Jurkat, Clone E6-1 (cell line): Measurements from ENCODE around the gene GGA1.

Source experiments
- DNase-seq: peaks from one replicate; pipeline ENCODE4 v3.0.0-alpha.2; 2011; ENCODE audit warnings: low read depth, low spot score
- H3K4me3 ChIP-seq: 2 replicates; pipeline ENCODE4 v1.5.1; 2011; ENCODE audit warnings: mild to moderate bottlenecking, low read length, control low read depth, moderate library complexity

Gene GGA1

DNA sequence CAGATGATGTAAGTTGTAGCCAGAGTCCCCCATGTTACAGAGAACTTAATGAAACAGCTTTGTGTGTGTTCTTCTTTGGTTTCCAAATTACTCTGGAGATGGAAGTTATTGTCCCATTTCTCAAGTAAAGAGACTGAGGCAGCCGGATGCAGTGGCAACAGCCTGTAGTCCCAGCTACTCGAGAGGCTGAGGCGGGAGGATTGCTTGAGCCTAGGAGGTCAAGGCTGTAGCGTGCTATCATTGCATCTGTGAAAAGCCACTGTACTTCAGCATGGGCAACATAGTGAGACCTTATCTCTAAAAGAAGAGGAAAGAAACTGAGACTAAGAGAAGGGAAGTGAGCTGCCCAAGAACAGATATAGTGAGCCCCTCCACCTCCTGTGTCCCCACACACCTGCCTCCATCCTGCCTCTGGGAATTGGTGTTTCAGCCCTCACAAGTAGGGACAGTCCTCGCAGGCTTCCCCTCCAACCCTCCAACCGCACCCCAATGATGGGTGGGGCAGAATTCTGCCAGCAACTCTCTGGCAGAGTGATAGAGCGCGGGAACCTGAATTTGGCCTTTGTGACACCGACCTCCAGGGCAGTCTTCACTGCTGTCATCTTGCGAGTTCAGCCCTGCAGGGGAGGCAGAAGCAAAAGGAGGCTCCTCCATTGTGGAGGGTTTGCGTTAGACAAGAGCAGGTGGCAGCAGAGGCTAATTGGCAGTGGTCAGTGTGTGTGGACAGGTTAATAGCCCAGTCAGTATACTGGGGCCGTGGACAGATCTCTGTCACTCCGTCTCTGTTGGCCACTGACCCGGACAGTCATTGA, 51.5 kb downstream of the GGA1 start:
- no peak for DNase-seq
- peak overlapping the region; percentile 86 for H3K4me3 ChIP-seq

- H3K4me3 ChIP-seq, result no peak overlapping the region
- no peak for DNase-seq
These were observed 52.0 kb downstream of the GGA1 start for GRCh38 chr22:37660709-37661045.

- no peak for DNase-seq
- no peak overlapping the region for H3K4me3 ChIP-seq
These were observed 52.7 kb downstream of the GGA1 start for GRCh38 chr22:37661160-37661924.

GRCh38 chr22:37662039-37662438, 53.4 kb downstream of the GGA1 start:
- no peak for DNase-seq
- no peak overlapping the region for H3K4me3 ChIP-seq

GRCh38 chr22:37663521-37664140, 55.0 kb downstream of the GGA1 start:
- no peak overlapping the region for H3K4me3 ChIP-seq
- DNase-seq, result no peak

- H3K4me3 ChIP-seq, result no peak overlapping the region
- DNase-seq, result no peak
These were observed 55.8 kb downstream of the GGA1 start for GRCh38 chr22:37664249-37665101.

DNA sequence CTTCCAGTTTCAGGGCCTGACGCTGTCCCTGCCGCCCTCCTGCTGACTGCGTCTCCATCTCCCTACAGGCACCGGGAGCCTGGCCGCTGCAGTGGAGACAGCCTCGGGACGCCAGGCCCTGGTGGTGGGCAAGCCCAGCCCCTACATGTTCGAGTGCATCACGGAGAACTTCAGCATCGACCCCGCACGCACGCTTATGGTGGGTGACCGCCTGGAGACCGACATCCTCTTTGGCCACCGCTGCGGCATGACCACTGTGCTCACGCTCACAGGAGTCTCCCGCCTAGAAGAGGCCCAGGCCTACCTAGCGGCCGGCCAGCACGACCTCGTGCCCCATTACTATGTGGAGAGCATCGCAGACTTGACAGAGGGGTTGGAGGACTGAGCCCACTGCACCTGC, 56.9 kb downstream of the GGA1 start:
- DNase-seq, result no peak

DNA sequence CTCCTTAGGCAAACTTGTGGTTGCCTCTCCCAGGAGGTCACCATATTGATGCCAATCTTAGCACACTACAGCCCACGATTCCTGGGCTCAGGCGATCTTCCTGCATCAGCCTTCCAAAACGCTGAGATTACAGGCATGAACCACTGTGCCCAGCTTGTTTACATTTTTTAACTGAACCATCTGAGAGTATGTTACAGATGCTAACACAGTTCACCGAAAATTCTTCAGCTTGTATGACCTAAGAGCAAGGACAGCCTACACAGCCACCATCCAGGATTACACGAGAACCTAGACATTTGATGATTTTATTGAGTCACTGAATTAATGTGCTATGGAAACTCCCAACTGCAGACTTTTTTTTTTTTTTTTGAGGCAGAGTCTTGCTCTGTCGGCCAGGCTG, 61.0 kb downstream of the GGA1 start:
- no peak overlapping the region for H3K4me3 ChIP-seq
- no peak for DNase-seq

More for the DNA sequence above, 56.9 kb downstream of the GGA1 start:
- no peak overlapping the region for H3K4me3 ChIP-seq

DNA sequence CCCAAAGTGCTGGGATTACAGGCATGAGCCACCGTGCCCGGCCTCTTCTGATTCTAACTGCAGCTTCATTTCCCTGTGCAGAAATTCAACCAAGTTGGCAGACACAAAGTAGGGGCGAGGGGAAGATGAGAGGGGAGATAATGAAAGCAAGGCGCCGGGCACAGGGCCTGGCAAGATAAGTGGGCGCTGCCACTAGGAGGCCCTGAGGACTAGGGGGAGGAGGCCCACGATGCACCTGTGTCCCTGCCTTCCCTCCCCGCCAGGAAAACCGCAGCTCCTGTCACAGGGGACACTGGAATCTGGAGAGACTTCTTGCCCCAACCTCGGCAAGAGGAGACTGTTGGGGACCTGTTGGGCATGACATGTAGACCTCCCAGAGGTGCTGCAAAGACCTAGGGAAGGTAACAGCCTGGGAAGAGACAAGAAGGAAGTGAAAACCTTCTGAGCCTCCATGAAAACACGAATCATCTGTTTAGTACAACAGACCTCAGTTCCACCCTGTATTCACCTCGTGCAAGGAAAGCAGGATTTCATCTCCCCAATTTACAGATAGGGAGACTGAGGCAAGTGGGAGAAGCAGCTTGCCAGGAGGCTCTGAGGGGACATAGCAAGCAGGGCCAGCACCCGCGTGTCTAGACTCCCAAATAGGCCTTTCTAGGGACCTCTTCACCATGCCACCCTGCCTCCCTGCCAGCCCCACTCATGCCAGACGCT, 63.7 kb downstream of the GGA1 start:
- DNase-seq, result peak; percentile 57
- no peak overlapping the region for H3K4me3 ChIP-seq

GRCh38 chr22:37672920-37673455, 64.4 kb downstream of the GGA1 start:
- DNase-seq, result no peak
- no peak overlapping the region for H3K4me3 ChIP-seq

GRCh38 chr22:37674248-37674647, 65.6 kb downstream of the GGA1 start:
- no peak overlapping the region for H3K4me3 ChIP-seq
- DNase-seq, result no peak

DNA sequence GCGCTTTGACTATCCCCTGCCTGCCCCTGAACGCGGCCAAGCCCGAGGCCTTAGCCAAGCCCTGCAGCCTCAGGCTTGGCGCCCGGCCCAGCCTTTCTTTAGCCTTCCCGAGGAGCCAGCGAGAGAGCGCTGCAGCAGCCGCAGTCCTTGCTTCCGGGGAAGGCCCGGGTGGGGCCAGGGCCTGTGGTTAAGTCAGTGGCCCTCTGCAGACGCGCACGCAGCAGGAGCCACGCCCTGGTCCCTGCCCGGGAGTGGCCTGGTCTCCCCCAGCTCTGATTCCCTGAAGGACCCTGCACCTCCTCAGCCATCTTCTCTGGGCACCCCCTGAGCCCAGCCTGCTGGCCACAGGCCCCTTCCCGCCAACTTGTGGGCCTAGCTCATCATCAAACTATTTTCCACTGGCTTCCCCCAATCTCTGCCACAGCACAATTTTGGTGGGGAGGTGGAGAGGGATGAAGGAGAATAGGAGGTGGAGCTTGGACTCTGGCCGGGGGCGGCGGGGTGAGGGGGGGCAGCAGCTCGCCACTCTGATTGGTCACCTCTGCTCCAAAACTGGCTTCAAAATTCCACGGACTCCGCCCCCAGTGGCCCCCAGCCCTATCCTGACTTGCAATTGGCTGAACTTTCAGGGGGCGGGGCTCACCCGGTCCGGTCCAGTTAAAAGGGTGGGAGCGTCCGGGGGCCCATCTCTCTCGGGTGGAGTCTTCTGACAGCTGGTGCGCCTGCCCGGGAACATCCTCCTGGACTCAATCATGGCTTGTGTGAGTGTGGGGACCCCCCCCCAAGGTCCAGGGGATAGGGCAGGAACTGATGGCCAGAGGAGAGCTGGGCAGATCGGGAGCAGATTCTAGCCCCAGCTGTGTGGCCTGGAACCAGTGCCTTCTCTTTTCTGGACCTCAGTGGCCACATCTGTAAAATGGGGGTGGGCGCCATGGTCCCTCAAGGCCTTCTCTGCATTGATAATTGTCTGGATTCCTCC, 66.6 kb downstream of the GGA1 start, which contains the start of gene LGALS1:
TSS of gene LGALS1 (plus strand) at position 686 of the 979 bp plus-strand sequence. CDS start at position 753, 67 bp downstream.
- peak; percentile 55 for DNase-seq
- peak within 1 kb of the TSS; percentile 65 for H3K4me3 ChIP-seq

DNA sequence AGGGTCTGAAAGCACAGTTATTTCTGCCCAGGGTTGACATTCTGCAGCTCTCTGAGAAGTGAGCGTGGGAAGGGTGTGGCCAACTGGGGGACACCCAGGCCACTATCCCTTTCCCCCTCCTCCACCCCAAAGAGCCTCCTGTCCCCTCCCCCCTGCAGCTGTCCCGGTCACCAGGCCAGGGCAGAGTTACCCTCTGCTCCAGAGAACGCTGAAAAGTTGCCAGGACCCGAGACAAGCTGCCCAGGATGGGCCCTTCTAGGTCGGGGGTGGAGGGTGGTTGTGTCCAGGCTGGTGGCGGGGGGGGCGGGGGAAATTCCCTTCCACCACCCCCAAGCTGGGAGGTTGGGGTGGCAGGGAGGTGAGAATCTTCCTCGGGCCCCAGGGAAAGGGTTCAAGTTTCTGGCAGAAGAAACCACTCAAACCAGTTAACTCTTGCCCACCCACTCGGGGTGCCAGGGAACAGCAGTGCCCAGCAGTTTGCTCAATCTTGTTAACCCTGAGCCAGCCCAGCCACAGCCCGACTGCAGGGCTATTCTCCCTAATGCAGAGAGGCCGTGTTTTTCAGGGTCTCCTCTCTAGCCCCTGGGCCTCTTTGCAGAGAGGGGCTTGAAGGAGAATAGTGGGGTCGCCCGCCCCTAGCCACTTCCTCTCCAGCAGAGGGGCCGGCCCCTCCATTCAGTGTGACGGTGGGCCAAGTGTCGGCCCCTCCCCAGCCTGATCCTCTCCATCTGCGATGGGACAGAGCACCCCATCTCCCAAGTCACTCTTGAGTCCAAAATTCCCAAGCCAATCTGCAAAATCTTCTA, 67.5 kb downstream of the GGA1 start:
- DNase-seq, result no peak
- H3K4me3 ChIP-seq, result peak overlapping the region; percentile 65

DNA sequence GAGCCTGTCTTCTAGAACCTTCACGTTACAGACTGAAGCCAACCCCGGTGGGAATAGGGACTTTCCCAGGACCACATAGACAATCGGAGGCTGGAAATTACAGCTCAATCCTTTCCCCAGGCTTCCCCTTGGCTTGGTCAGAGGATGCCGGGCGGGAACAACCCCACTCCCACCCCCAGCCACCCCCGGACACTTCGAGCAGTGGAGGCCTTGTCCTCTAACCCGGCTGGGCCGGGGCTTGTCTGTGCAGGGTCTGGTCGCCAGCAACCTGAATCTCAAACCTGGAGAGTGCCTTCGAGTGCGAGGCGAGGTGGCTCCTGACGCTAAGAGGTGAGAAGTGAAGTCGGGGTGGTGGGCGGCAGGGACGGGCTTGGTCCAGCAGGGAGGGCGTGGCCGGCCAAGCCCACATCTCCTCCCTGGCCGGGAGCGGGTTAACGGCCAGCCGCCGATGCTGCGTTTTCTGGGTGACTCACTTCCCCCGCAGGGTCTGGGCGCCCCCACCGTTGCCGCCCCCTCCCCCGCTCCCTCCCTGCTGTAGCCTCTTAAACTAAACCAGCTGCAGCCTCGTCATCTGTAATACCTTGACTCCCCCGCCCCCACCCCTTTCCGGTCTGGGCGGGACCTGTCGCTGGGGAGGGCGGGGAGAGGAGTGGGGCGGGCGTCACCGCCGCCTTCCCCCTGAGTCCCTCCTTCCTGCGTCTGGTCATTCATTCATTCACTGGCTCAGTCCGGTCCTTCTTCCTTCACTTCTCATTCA, 68.3 kb downstream of the GGA1 start:
- peak overlapping the region; percentile 65 for H3K4me3 ChIP-seq
- DNase-seq, result peak; percentile 90

GRCh38 chr22:37677493-37677974, 68.9 kb downstream of the GGA1 start:
- peak overlapping the region; percentile 65 for H3K4me3 ChIP-seq
- DNase-seq, result no peak

GRCh38 chr22:37678372-37678771, 69.7 kb downstream of the GGA1 start:
- H3K4me3 ChIP-seq, result no peak overlapping the region

More at GRCh38 chr22:37678372-37678771, 69.7 kb downstream of the GGA1 start:
- DNase-seq, result no peak
